Activated T-cell treated with anti-CD3 and anti-CD28 coated beads for 4 hours (primary cell): ENCODE results near the gene SNX15.
A peak's percentile ranks its signal among the peaks of the same experiment; 100 is the strongest.

Experiments
- DNase-seq: peaks from one replicate; pipeline ENCODE4 v3.0.0-alpha.2; 2020

SNX15 gene

GRCh38 chr11:65058419-65059054 lies 31.3 kb downstream of the SNX15 start, which contains the start of gene NAALADL1:
TSS of gene NAALADL1 (minus strand) at chr11:65058553. CDS start at chr11:65058521, 32 bp downstream.
- DNase-seq = no peak

- DNase-seq = no peak
Observed at GRCh38 chr11:65059523-65059922, 32.3 kb downstream of the SNX15 start.

GRCh38 chr11:65059959-65060824 lies 33.0 kb downstream of the SNX15 start:
- no peak for DNase-seq

- DNase-seq = no peak
Observed at GRCh38 chr11:65060913-65061408, 33.7 kb downstream of the SNX15 start.

GRCh38 chr11:65063532-65063931 lies 36.3 kb downstream of the SNX15 start:
- DNase-seq = no peak

GRCh38 chr11:65064847-65065240 lies 37.6 kb downstream of the SNX15 start:
- DNase-seq = no peak

GRCh38 chr11:65065851-65066250 lies 38.6 kb downstream of the SNX15 start:
- DNase-seq = no peak

- no peak for DNase-seq
Observed at GRCh38 chr11:65066315-65066714, 39.1 kb downstream of the SNX15 start.

GRCh38 chr11:65066805-65067291 lies 39.6 kb downstream of the SNX15 start:
- no peak for DNase-seq

GRCh38 chr11:65067446-65067845 lies 40.2 kb downstream of the SNX15 start:
- no peak for DNase-seq

- DNase-seq = no peak
Observed at GRCh38 chr11:65069217-65069616, 42.0 kb downstream of the SNX15 start.

GRCh38 chr11:65071907-65072630 lies 44.8 kb downstream of the SNX15 start:
- no peak for DNase-seq

- no peak for DNase-seq
Observed at GRCh38 chr11:65072631-65072966, 45.4 kb downstream of the SNX15 start.

GRCh38 chr11:65077451-65077850 lies 50.2 kb downstream of the SNX15 start:
- DNase-seq = no peak

- DNase-seq = peak; percentile 68
Observed at GRCh38 chr11:65078151-65078550, 50.9 kb downstream of the SNX15 start.

GRCh38 chr11:65078786-65079342 lies 51.6 kb downstream of the SNX15 start:
- no peak for DNase-seq

GRCh38 chr11:65083134-65083833 lies 56.0 kb downstream of the SNX15 start:
- DNase-seq = no peak

GRCh38 chr11:65083834-65084597 lies 56.8 kb downstream of the SNX15 start, which contains the start of the genes CDCA5 and ZFPL1:
TSS of gene CDCA5 (minus strand) at chr11:65084040. CDS start at chr11:65083978, 62 bp downstream.
TSS of gene ZFPL1 (plus strand) at chr11:65084222. CDS start at chr11:65084699, 477 bp downstream.
- DNase-seq = peak; percentile 93

GRCh38 chr11:65084598-65085375 lies 57.5 kb downstream of the SNX15 start:
- no peak for DNase-seq

GRCh38 chr11:65085446-65085845 lies 58.2 kb downstream of the SNX15 start:
- no peak for DNase-seq
